ENCODE data around the gene FGF4.

Gene FGF4, protein sequence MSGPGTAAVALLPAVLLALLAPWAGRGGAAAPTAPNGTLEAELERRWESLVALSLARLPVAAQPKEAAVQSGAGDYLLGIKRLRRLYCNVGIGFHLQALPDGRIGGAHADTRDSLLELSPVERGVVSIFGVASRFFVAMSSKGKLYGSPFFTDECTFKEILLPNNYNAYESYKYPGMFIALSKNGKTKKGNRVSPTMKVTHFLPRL

GRCh38 chr11:69775163-69775755 lies at the start of gene FGF4:
Gene FGF4, minus strand, starts transcription at chr11:69775341. Its CDS starts 257 bp downstream, at chr11:69775084.
- no peak for DNase-seq (ENCODE audit: low spot score)

GRCh38 chr11:69823641-69824265 lies 48.6 kb upstream of the FGF4 start:
- no peak for DNase-seq (ENCODE audit: low spot score)

DNA sequence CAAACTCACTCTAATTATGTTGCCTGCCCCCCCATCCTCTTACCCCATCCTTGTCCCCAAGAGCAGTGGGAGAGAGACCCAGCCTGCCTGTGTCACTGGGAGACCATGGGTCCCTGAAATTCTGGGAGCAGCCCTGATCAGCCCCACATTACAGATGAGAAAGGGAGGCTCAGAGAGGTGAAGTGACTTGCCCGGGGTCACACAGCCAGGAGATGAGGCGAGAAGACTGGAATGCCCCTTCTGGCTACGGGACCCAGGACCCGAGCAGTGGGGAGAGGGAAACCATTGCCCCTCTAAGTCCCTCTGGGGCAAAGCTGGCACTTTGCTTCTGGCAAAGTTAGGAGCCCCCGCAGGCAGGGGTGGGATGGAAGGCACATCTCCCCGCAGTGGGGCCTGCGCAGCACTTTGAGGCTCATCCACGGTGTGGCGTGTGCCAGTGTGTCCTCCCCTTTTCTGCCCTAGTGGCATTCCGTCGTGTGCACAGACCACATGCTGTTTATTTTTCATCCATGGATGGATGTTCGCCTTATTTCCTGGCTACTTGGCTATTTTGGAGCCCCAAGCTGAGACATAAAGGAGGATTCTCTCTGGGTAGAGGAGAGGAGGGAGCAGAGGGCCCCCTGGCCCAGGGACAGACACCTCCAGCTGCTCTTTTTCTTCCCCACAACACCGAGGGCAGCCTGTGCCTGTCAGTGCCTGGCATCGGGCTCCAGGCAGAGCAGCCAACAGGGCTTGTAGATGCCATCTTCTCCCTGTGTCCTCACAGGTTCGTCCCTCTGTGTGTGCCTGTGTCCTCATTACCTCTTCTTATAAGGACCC lies 47.7 kb upstream of the FGF4 start:
- no peak for DNase-seq (ENCODE audit: low spot score)

GRCh38 chr11:69821511-69822040 lies 46.4 kb upstream of the FGF4 start:
- DNase-seq (ENCODE audit: low spot score) = no peak

GRCh38 chr11:69820441-69820840 lies 45.3 kb upstream of the FGF4 start:
- DNase-seq (ENCODE audit: low spot score) = no peak

DNA sequence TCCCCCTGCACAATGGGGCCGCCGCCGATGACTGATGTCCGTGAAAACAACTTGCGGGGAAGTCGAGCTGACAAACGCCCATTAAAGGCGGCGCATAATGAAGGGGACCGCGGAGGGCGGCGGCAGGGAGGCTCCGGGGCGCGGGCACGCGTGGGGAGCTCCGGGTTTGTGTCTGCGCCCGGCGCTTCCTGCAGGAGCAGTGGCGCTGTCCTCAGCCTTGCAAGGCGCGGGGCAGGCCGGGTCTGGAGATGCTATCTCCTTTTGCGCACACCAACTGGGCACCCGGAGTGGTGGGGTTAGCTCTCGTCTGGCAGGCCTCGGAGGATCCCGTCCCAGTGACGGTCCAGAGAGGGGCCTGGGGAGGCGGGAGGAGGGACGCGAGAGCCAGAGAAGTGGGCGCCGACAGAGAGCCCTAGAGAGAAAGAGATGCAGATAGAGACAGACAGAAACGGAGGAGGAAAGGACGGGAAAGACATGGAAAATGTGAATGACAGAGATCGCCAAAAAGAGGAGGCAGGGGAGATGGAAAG lies 44.5 kb upstream of the FGF4 start:
- no peak for DNase-seq (ENCODE audit: low spot score)

DNA sequence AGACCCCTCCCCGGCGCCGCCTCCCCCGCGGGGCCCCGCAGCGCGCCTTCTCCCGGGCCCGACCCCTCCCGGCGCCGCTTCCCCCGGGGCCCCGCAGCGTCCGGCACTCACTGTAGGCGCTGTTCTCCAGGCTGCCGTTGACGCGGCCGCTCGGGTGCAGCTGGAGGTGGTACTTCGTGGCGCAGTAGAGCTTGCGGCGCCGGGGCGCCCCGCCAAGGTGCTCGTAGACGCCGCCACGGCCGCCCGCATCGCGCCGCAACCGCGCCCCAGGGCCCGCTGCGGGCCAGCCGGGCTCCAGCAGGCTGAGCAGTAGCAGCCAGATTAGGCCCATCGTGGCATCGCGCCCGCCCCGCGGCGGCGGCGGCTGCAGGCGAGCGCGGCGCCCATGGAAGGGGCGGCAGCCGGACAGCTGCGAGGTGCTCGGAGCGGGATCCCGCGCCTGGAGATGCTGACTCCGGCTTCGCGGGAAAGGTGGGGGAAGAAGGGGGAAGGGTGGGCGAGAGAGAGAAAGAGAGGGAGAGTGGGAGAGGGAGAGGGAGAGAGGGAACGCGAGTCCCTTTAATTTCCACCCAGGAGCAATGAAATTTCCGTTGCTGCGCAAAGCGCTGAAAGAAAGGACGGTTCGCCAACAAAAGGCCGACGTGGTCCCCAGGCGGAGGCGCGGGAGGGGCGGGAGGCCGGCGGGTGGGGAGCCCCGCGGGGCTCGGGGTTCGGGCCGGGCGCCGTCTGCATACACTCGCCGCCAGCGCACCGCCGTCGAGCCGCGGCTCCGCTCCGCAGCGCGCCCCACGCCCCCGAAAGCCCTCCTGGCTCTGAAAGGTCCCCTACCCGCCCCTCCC lies 43.7 kb upstream of the FGF4 start, which contains the start of gene FGF3:
TSS of gene FGF3 (minus strand) at position 814 of the 839 bp plus-strand sequence. CDS start at position 331, 483 bp downstream.
- DNase-seq (ENCODE audit: low spot score) = no peak

- no peak for DNase-seq (ENCODE audit: low spot score)
Observed at GRCh38 chr11:69818231-69818602, 43.1 kb upstream of the FGF4 start.

DNA sequence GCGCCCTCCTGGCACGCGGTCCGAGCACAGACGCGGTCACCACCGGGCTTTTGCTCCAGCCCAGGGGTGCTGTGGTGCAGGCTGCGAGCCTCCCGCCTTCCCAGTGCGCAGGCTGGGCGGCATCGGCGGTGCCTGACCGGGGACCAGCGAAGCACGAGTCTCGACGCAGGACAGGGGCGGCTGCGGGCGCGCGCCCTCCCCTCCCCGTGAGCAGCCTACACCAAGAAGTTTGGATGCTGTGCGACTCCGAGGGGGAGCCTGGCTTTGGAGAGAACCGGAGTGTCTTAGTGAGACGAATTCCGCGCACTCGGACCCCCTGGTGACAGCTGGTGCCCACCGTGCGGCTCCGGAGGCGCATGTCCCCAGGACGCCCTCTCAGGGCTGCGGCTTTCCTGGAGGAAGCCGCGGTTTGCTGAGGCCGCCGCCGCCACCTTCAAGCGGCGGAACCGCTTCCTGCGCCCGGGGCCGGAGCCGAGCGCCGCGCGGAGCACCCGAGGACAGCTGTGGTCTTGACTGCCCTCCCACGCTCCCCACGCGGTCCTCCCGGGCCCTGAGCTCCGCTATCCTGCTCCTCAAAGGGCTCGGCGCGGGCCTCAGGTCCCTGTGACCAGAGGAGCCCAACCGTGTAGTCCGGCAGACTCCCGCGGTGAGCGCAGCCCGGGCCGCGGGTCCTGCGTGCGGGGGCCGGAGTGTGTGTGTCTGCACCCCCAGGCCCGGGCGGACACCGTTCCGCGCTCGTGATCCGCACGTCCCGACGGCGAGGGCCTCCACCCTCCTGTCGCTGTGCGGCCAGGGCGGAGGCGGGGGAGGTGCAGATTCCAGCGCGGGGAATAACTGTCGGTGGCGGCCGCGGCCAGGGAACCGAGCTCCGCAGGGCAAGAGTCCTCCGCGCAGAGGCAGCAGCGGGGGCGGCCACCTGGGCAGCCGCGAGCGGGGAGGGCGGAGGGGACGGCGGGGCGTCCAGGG lies 42.4 kb upstream of the FGF4 start:
- DNase-seq (ENCODE audit: low spot score) = no peak

DNA sequence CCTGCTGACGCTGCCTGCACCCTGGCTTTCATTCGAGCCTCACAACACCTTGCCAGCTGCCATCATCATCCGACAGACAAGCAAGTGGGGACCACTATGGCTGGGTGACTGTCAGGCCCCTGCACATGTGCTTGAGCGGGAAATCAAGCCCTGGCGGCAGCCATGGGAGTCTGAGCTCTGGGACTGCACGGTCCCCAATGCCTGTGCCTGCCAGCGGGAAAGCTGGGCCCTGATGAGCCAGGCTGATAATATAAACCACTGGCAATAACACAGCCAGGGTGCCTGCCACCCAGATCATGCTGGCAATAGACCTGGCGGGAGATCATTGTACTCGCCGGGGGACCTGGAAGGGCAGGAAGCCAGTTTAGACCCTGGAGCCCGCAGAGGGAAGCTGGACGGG lies 41.5 kb upstream of the FGF4 start:
- no peak for DNase-seq (ENCODE audit: low spot score)

GRCh38 chr11:69815973-69816372 lies 40.8 kb upstream of the FGF4 start:
- DNase-seq (ENCODE audit: low spot score) = no peak

GRCh38 chr11:69814902-69815301 lies 39.8 kb upstream of the FGF4 start:
- no peak for DNase-seq (ENCODE audit: low spot score)

GRCh38 chr11:69814411-69814810 lies 39.3 kb upstream of the FGF4 start:
- DNase-seq (ENCODE audit: low spot score) = no peak

DNA sequence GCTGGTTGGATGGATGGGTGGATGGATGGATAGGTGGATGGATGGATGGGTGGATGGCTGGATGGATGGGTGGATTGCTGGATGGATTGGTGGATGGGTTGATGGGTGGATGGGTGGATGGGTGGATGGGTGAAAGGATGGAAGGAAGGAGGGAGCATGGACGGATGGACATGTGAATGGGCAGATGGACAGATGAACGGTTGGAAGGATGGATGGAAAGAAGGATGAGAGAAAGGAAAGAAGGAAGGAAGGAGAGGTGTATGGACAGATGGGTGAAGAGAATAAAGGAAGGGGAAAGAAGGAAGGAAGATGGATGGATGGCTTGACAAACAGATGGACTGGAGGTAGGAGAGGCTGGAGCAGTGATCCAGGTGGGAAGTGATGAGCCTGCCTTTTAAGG lies 38.7 kb upstream of the FGF4 start:
- DNase-seq (ENCODE audit: low spot score) = no peak

DNA sequence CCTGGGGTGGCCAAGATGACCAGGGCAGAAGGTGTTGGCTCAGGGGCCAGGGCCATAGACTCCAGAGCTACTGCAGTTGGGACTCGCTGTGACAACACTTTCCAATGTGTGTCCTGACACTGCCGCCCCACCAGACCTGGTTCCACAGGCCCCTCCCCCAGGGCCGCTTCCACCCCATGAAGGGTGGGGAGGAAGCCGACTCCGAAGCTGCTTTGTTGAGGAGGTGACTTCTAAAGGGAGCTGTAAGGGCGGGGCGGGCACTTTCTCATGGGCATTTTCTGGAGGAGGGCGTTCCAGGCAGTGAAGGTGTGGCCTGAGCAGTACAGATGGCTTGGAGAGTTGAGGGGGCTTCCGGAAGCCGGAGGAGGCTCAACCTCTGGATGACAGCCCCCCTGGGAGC lies 37.8 kb upstream of the FGF4 start:
- DNase-seq (ENCODE audit: low spot score) = no peak

DNA sequence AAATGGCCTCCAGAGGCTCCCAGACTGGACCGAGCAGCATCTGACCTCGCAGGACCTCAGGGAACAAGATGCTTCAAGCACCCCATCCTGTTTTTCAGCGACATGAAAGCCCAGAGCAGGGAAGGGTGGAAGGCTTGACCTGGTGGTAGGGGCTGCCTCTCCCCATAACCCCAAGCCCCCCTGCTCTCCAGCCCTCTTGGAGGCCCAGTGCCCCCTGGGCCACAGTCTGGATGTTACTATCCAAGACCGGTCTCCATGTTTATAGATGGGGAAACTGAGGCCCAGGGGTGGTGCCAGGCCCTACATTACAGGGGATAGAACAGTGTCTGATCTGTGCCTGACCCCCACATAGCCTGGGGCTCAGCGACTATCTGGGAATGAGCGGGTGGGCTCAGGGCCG lies 37.1 kb upstream of the FGF4 start:
- no peak for DNase-seq (ENCODE audit: low spot score)

GRCh38 chr11:69811431-69811830 lies 36.3 kb upstream of the FGF4 start:
- no peak for DNase-seq (ENCODE audit: low spot score)

DNA sequence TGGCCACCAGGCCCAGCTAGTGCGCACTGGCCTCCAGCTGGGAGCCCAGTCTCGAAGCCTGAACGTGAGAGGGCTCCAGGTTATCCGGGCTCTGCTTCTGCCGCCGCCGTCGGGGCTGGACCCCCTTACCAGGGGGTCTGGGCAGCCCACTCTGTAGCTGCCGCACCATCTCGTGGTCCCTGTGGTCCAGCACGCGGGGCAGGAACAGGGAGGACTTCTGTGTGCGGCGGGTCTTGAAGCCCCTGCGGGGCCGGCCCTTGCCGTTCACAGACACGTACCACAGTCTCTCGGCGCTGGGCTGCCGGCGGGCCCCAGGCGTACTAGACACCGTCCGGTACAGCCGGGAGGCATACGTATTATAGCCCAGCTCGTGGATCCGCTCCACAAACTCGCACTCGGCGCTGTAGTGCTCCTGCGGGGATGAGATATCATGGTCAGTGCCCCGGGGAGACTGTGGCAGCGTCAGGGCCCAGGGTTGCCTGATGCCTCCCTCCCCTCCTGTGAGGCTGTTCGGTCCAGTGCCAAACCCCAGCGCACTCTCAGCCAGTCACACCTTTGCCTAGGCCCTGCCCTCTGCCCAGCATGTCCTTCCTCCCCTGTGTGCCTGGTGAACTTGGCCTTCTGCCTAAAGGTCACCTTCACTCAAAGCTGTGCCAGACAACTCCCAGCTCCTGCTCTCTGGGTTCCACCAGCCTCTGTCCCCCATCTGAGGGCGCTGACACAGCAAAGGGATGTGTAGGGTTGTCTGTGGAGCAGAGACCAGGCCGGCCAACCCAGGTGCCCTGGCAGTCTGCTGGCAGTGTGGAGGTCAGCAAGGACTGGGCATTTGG lies 35.4 kb upstream of the FGF4 start:
- DNase-seq (ENCODE audit: low spot score) = no peak

DNA sequence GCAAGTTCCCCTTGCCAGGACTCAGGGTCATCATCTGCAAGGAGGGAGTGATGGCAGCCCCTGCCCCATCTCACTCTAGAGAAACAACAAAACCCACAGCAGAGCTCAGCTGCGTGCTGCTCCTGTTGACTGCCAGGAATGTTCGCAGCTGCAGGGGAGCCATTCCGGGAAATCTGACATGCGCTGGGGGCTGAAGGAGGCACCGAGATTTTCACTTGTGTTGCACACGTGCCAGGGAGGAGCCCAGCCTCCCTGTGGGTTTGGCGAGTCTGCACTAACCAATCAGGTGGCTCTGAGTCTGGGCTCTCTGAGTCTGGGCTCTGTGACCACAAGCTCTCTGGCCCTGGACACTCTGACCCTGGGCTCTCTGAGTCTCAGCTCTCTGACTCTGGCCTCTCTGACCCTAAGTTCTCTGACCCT lies 33.5 kb upstream of the FGF4 start:
- no peak for DNase-seq (ENCODE audit: low spot score)
